GM12874 (cell line): ENCODE data around the gene S100A7.

ENCODE experiments used
- CTCF ChIP-seq: IDR thresholded peaks from 2 replicates; pipeline ENCODE4 v1.5.1; 2011; ENCODE audit warnings: low read depth, mild to moderate bottlenecking, control low read depth, low read length, moderate library complexity; ENCODE audit not compliant: insufficient read depth

The S100A7 gene

DNA sequence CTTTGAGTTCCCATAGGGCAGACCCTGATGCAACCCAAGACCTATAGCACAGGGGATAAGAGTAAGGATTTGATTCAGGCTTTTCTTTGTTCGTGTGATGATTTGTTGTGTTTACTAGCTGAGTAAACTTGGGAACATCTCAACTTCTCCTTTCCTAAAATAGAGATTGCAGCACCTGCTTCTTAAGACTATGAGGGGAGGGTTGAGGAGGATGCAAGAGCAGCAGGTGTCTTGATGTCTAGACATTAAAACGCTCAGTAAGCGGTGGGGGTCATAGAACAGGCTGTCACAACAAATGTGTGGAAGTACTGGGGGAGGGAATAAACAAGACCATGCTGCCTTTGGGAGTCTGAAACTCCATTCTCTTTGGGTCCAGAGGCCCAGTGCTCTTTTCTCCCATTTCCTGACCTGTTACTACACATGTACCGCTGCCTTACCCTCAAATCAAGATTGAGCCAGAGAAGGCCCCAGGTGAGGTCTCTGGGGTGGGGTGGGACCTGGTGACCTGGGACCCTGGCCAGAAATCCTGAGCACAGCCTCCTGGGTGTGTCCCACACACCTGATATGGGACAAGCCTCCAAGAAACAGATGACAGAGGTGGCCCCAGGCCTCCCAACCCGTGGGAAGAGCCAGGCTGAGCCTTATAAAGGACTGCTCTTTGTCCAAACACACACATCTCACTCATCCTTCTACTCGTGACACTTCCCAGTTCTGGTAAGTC lies 44.4 kb downstream of the S100A7 start, which contains the start of gene S100A7A:
Gene S100A7A (plus strand): TSS at position 671 of the 721 bp plus-strand sequence. CDS start 1,563 bp downstream, outside the sequence.
- TF ChIP-seq CTCF: no peak
